ENCODE results near the gene RBM20. TPM values are rescaled to one million over a fixed set of nuclear protein-coding genes. Genes with fewer than 3 reads are reported as not detected.

RBM20 gene
- total and polyA plus RNA-seq, 2 experiments from 2014 or later, result 0.05 to 0.17 TPM

- TF ChIP-seq ZNF462 (CRISPR knock-in tag; IDR thresholded peaks at IDR 0.05) (no peak), EZH2 (IDR thresholded peaks at IDR 0.05; ENCODE audit: low read depth, unreplicated experiment) (no peak), CTCF (conservative IDR thresholded peaks at IDR 0.05; ENCODE audit: low read depth in 2 of 2) (no peak)
Measured at GRCh38 chr10:110651044-110651958, 7.2 kb downstream of the RBM20 start (continued).

GRCh38 chr10:110652475-110653118 lies 8.5 kb downstream of the RBM20 start:
- Mint-ChIP-seq H3K27ac (no peak overlapping the region), H3K4me1 (peaks cover 17% of the 10 kb centered on the region), H3K27me3 (ENCODE audit: insufficient read depth, low read depth, poor library complexity) (peaks cover 2% of the 10 kb centered on the region), H3K4me3 (no peak overlapping the region), H3K36me3 (ENCODE audit: low read depth) (no peaks in the 10 kb centered on the region), H3K9me3 (no peaks in the 10 kb centered on the region)
- Histone ChIP-seq H3K79me2 (replicated peaks; ENCODE audit: insufficient read depth) (no peaks in the 10 kb centered on the region), H3K27ac (ENCODE audit: low read depth) (no peak overlapping the region), H3K4me3 (no peak overlapping the region), H2AFZ (peak overlapping the region; percentile 53; the same call in 1 of the 2 replicates), H3K27me3 (ENCODE audit: insufficient read depth) (peaks cover 1% of the 10 kb centered on the region; the same call in 1 of the 2 replicates), H3F3A (replicated peaks; ENCODE audit: low read depth) (no peaks in the 10 kb centered on the region), H3K36me3 (ENCODE audit: insufficient read depth) (no peaks in the 10 kb centered on the region), H3K9me2 (ENCODE audit: insufficient read depth) (no peaks in the 10 kb centered on the region), H3K4me2 (no peak overlapping the region), H4K20me1 (replicated peaks; ENCODE audit: insufficient read depth) (no peaks in the 10 kb centered on the region), H3K4me1 (ENCODE audit: insufficient read depth) (peaks cover 5% of the 10 kb centered on the region; the same call in 1 of the 2 replicates)
- no peak for DNase-seq (ENCODE audit: low spot score)
- ATAC-seq, result no peak
- no peak for TF ChIP-seq REST (IDR thresholded peaks at IDR 0.05; ENCODE audit: unreplicated experiment)
- no peak for TF ChIP-seq NANOG (IDR thresholded peaks at IDR 0.05; ENCODE audit: borderline replicate concordance)
- TF ChIP-seq EZH2 (IDR thresholded peaks at IDR 0.05; ENCODE audit: low read depth, unreplicated experiment), result no peak
- TF ChIP-seq ZNF331 (CRISPR knock-in tag; IDR thresholded peaks at IDR 0.05; ENCODE audit: low read depth), result no peak
- no peak for TF ChIP-seq ETS1 (IDR thresholded peaks at IDR 0.05)
- no peak for TF ChIP-seq POLR2AphosphoS5 (IDR thresholded peaks at IDR 0.05; ENCODE audit: low read depth)

Measured in GM23338 (cell line).